ENCODE results near the gene HOXA11.

Gene HOXA11

DNA sequence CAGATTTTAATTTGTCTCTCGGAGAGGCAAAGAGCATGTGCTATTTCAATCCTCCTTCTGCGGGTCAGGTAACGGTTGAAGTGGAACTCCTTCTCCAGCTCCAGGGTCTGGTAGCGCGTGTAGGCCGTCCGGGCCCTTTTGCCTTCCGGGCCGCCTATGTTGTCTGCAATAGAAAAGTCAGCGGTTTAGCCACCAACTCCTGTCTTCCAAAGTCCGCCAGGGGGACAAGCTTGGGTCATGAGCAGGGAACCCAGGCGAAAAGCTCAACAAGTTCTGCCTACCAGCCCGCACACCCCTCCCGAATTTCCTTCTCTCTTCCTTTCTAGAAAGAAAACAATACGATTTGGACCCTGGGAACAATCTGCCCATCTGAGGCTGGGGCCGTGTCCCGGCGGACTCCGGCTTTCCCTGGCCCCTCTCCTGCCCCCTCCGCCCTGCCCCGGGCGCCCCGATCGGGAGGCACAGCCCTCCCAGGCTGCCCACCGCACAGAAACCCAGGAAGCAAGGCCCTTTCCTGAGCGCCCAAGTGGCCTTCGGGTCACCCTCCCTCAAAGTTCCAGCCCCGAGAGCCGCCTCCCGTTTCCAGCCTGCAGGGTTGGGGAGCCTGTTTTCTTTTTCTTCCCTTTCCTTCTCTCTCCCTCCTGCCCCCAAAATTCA is 43.0 kb downstream of the HOXA11 start:
- no peaks in the 10 kb centered on the region for H3F3A ChIP-seq (ENCODE audit: insufficient read depth, low read length)
- no peaks in the 10 kb centered on the region for H3K36me3 ChIP-seq (ENCODE audit: insufficient read depth, low read length)
- H3K4me2 ChIP-seq (ENCODE audit: low read length): peak overlapping the region; percentile 82; the same call in 1 of the 2 replicates
- no peak overlapping the region for H2AFZ ChIP-seq (ENCODE audit: low read length)
- no peaks in the 10 kb centered on the region for H3K9me3 ChIP-seq (ENCODE audit: low read length)
- peaks cover 24% of the 10 kb centered on the region for H3K4me1 ChIP-seq (ENCODE audit: insufficient read depth, low read length, severe bottlenecking)
- no peak overlapping the region for H3K9ac ChIP-seq (ENCODE audit: low read length)
- TF ChIP-seq, protein P1, sequence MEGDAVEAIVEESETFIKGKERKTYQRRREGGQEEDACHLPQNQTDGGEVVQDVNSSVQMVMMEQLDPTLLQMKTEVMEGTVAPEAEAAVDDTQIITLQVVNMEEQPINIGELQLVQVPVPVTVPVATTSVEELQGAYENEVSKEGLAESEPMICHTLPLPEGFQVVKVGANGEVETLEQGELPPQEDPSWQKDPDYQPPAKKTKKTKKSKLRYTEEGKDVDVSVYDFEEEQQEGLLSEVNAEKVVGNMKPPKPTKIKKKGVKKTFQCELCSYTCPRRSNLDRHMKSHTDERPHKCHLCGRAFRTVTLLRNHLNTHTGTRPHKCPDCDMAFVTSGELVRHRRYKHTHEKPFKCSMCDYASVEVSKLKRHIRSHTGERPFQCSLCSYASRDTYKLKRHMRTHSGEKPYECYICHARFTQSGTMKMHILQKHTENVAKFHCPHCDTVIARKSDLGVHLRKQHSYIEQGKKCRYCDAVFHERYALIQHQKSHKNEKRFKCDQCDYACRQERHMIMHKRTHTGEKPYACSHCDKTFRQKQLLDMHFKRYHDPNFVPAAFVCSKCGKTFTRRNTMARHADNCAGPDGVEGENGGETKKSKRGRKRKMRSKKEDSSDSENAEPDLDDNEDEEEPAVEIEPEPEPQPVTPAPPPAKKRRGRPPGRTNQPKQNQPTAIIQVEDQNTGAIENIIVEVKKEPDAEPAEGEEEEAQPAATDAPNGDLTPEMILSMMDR (IDR thresholded peaks at IDR 0.05; ENCODE audit: low read length): no peak
- TF ChIP-seq EZH2 (IDR thresholded peaks at IDR 0.05; ENCODE audit: borderline replicate concordance, low read length): no peak
- H3K4me3 ChIP-seq (ENCODE audit: low read depth, low read length, poor library complexity, severe bottlenecking): no peak overlapping the region
- no peaks in the 10 kb centered on the region for H3K79me2 ChIP-seq (ENCODE audit: insufficient read depth, low read length)
- H3K27ac ChIP-seq (ENCODE audit: low read depth, low read length, poor library complexity, severe bottlenecking): no peak overlapping the region
- no peaks in the 10 kb centered on the region for H3K9me2 ChIP-seq (ENCODE audit: low read depth, low read length)
- no peaks in the 10 kb centered on the region for H4K20me1 ChIP-seq (ENCODE audit: insufficient read depth, low read length)
- no peaks in the 10 kb centered on the region; the same call in 1 of the 2 replicates for H3K27me3 ChIP-seq (ENCODE audit: insufficient read depth, low read length)

DNA sequence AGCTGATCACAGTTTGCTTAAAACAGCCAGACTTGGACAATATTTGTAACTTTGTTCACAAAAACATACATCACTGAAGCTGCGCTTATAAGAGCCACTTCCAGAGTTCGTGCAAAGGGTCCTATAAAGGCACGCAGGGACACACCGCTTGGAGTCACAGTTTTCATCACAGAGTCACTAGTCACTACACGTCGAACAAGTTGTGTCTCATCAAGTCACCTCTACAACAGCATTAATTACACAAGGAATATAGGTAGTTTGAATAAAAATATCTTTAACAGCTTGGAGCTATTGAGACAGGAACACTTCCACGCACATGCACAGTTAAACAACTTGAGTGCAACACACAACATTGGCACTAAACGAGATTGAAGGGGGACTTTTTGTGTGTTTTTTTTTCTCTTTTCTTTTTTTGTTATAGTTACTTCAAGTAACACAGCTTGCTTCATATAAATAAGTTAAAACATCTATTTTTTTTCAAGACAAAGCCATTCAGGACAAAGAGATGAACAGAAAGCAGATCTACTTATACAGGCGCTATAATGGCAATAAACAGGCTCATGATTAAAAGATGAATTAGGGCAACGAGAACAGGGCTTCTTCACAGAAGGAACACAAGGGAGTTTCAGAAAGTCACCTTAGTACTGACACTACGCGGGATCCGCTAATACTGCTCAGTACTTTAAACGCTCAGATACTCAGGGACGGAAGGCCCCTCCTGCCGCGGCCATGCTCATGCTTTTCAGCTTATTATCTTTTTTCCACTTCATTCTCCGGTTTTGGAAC is 43.7 kb downstream of the HOXA11 start:
- no peaks in the 10 kb centered on the region for H3K9me2 ChIP-seq (ENCODE audit: low read depth, low read length)
- no peak overlapping the region for H3K4me3 ChIP-seq (ENCODE audit: low read depth, low read length, poor library complexity, severe bottlenecking)
- H3K4me2 ChIP-seq (ENCODE audit: low read length): no peak overlapping the region
- no peaks in the 10 kb centered on the region for H4K20me1 ChIP-seq (ENCODE audit: insufficient read depth, low read length)
- H3K9me3 ChIP-seq (ENCODE audit: low read length): no peaks in the 10 kb centered on the region
- H3F3A ChIP-seq (ENCODE audit: insufficient read depth, low read length): no peaks in the 10 kb centered on the region
- H3K27me3 ChIP-seq (ENCODE audit: insufficient read depth, low read length): no peaks in the 10 kb centered on the region; the same call in 1 of the 2 replicates
- no peak overlapping the region for H3K27ac ChIP-seq (ENCODE audit: low read depth, low read length, poor library complexity, severe bottlenecking)
- no peak overlapping the region for H3K9ac ChIP-seq (ENCODE audit: low read length)
- H3K4me1 ChIP-seq (ENCODE audit: insufficient read depth, low read length, severe bottlenecking): peaks cover 24% of the 10 kb centered on the region
- TF ChIP-seq, protein P1 (IDR thresholded peaks at IDR 0.05; ENCODE audit: low read length): no peak
- no peak for TF ChIP-seq EZH2 (IDR thresholded peaks at IDR 0.05; ENCODE audit: borderline replicate concordance, low read length)
- H2AFZ ChIP-seq (ENCODE audit: low read length): no peak overlapping the region
- no peaks in the 10 kb centered on the region for H3K79me2 ChIP-seq (ENCODE audit: insufficient read depth, low read length)
- H3K36me3 ChIP-seq (ENCODE audit: insufficient read depth, low read length): no peaks in the 10 kb centered on the region

DNA sequence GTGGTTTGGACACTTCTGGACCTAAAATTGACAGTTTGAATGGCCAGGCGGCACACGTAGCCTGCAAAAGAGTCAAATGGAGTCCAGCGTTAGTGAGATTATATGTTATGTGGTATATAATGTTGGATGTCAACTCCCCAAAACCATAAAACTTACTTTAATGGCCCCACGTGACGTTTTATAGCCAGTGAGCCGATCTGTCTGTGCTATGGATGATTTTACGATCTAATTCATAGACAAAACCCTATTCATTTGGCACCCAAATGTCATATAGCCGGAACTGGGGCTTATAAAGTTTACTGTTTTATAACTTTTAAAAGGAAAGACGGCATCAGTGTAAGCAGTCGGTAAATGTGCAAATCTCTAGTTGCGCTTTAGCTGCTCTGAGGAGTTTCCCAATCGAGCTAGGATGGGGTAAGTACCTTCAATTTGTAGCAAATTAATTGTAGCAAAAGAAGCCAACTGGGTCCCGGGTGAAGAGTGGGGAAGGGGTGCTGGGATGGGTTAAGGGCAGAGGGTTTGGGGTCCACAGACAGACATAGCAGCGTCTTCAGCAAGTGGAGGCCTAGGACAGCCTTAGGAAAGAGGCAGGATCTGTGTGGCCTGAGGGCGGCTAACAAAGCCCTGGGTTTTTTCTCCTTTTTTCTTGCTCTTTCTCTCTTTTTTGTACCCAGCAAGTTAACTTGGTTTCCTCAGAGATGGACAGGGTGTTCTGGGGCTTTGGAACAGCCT is 44.7 kb downstream of the HOXA11 start:
- H3K4me1 ChIP-seq (ENCODE audit: insufficient read depth, low read length, severe bottlenecking): peaks cover 20% of the 10 kb centered on the region
- no peak overlapping the region for H3K9ac ChIP-seq (ENCODE audit: low read length)
- no peaks in the 10 kb centered on the region for H3K79me2 ChIP-seq (ENCODE audit: insufficient read depth, low read length)
- no peak overlapping the region for H3K4me2 ChIP-seq (ENCODE audit: low read length)
- no peaks in the 10 kb centered on the region for H3K36me3 ChIP-seq (ENCODE audit: insufficient read depth, low read length)
- no peak overlapping the region for H2AFZ ChIP-seq (ENCODE audit: low read length)
- TF ChIP-seq, protein P1 (IDR thresholded peaks at IDR 0.05; ENCODE audit: low read length): no peak
- TF ChIP-seq EZH2 (IDR thresholded peaks at IDR 0.05; ENCODE audit: borderline replicate concordance, low read length): no peak
- no peaks in the 10 kb centered on the region for H3K9me2 ChIP-seq (ENCODE audit: low read depth, low read length)
- H3K9me3 ChIP-seq (ENCODE audit: low read length): no peaks in the 10 kb centered on the region
- H3K27me3 ChIP-seq (ENCODE audit: insufficient read depth, low read length): no peaks in the 10 kb centered on the region; the same call in 1 of the 2 replicates
- H3K27ac ChIP-seq (ENCODE audit: low read depth, low read length, poor library complexity, severe bottlenecking): no peak overlapping the region
- no peak overlapping the region for H3K4me3 ChIP-seq (ENCODE audit: low read depth, low read length, poor library complexity, severe bottlenecking)
- no peaks in the 10 kb centered on the region for H3F3A ChIP-seq (ENCODE audit: insufficient read depth, low read length)
- no peaks in the 10 kb centered on the region for H4K20me1 ChIP-seq (ENCODE audit: insufficient read depth, low read length)

Measured in OCI-LY1 (cell line).